Stomach (tissue), 4 donors: Measurements from ENCODE around the gene MYO5B.

Experiments used
- CTCF ChIP-seq, 7 experiments: fragments of 450-650 bp in 4 of 7; fragments of 200-600 bp in 3 of 7; sonication (generic) in 3 of 7; IDR thresholded peaks; one replicate each; pipeline ENCODE4 v1.5.1; 2016 to 2019; ENCODE audit warnings: antibody characterized with exemption in 7 of 7, control low read depth in 2 of 7, mild to moderate bottlenecking in 1 of 7
- EP300 ChIP-seq: sonication (generic); formaldehyde crosslinking; IDR thresholded peaks from one replicate; pipeline ENCODE4 v1.6.1; 2017; ENCODE audit warnings: antibody characterized with exemption
- POLR2A ChIP-seq, 4 donors: fragments of 450-650 bp; IDR thresholded peaks; one replicate each; pipeline ENCODE4 v1.6.1; 2016; ENCODE audit warnings: antibody characterized with exemption in 4 of 4, control low read depth in 2 of 4, mild to moderate bottlenecking in 1 of 4, moderate library complexity in 1 of 4
- POLR2AphosphoS5 ChIP-seq, 3 donors: sonication (generic); formaldehyde crosslinking; IDR thresholded peaks; one replicate each; pipeline ENCODE4 v1.6.1; 2016; ENCODE audit warnings: antibody characterized with exemption in 3 of 3

DNA sequence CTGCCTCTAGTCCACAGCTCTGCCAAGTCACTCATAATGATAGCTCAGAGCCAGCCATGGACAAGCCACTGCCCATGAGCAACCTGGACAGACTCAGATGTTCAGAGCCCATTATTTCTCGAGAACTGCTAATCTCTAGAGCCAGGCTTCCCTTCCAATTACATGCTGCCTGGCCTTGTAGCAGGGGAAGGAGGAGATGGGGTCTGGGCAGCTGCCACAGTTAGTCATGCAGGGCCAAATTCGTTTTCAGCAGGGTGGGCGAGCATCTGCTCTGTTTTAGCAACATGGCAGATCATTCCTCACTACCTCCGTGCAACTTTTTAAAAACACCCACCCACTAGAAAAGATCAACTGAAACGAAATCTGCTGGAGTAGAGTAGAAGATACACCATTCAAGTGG lies 141.8 kb downstream of the MYO5B start:
- TF ChIP-seq CTCF (IDR thresholded peaks at IDR 0.05) (no peak), POLR2AphosphoS5 (IDR thresholded peaks at IDR 0.05) (no peak), POLR2A (IDR thresholded peaks at IDR 0.05) (no peak), EP300 (no peak)
